C4-2B (cell line): ENCODE results near the gene ADARB2.

Experiments
- ZFX ChIP-seq: fragments of 450-650 bp; IDR thresholded peaks from 2 replicates; pipeline ENCODE4 v1.6.1; 2017
- TF ChIP-seq, protein P1 (sequence below): fragments of 450-650 bp; conservative IDR thresholded peaks from 2 replicates; pipeline ENCODE4 v1.5.1; 2017; ENCODE audit warnings: mild to moderate bottlenecking

DNA sequence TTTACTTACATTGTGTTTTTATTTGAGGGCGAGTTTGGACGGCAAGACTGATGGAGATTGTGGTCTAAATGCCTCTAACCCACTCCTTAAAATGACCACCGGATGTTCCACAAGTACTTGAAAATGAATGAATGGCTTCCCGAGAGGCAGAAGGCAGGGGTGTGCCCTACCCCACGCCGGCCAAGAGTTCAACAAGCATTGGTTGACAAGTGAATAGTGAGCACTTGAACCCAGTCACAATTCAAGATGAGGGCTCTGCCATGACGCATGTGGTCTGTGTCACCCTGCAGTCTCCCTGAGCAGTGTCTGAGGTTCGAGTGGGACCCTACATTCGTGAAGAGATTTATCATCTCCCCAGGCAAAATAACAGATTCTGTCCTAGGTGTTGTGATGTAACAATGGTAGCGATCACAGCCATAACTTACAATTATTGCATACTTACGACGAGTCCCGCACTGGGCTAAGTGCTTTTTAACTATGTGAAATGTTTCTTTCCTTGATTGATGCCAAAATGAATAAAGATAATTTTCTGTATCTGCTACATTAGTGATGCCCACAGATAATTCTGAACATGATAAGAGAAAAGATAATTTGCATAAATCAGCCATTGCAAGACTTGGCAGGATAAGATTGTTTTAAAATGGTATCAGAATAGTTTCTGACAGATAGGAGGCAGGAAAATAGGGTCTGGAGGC, 375.8 kb downstream of the ADARB2 start:
- TF ChIP-seq, protein P1, sequence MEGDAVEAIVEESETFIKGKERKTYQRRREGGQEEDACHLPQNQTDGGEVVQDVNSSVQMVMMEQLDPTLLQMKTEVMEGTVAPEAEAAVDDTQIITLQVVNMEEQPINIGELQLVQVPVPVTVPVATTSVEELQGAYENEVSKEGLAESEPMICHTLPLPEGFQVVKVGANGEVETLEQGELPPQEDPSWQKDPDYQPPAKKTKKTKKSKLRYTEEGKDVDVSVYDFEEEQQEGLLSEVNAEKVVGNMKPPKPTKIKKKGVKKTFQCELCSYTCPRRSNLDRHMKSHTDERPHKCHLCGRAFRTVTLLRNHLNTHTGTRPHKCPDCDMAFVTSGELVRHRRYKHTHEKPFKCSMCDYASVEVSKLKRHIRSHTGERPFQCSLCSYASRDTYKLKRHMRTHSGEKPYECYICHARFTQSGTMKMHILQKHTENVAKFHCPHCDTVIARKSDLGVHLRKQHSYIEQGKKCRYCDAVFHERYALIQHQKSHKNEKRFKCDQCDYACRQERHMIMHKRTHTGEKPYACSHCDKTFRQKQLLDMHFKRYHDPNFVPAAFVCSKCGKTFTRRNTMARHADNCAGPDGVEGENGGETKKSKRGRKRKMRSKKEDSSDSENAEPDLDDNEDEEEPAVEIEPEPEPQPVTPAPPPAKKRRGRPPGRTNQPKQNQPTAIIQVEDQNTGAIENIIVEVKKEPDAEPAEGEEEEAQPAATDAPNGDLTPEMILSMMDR: no peak
- no peak for TF ChIP-seq ZFX
